Neural crest cell (in vitro differentiated cells): Measurements from ENCODE around the gene NOS1AP. TPM values are rescaled to one million over a fixed set of nuclear protein-coding genes. Genes with fewer than 3 reads are reported as not detected.

Experiments used
- DNase-seq: peaks from one replicate; pipeline ENCODE4 v3.0.0; 2021; ENCODE audit warnings: low read depth, mixed read lengths, low spot score
- H3K27ac Mint-ChIP-seq: one replicate; pipeline ENCODE4 v1.8.0; 2021; ENCODE audit warnings: mild to moderate bottlenecking, mixed read lengths; ENCODE audit not compliant: unreplicated experiment
- H3K27me3 Mint-ChIP-seq: 2 replicates; pipeline ENCODE4 v1.8.0; 2021; ENCODE audit warnings: low read depth, mild to moderate bottlenecking, mixed read lengths
- H3K36me3 Mint-ChIP-seq: 2 replicates; pipeline ENCODE4 v1.8.0; 2021; ENCODE audit warnings: low read depth, mild to moderate bottlenecking, mixed read lengths
- H3K4me1 Mint-ChIP-seq: 2 replicates; pipeline ENCODE4 v1.8.0; 2021; ENCODE audit warnings: mixed read lengths
- H3K4me3 Mint-ChIP-seq: one replicate; pipeline ENCODE4 v1.8.0; 2021; ENCODE audit warnings: mild to moderate bottlenecking, mixed read lengths
- H3K9me3 Mint-ChIP-seq: 2 replicates; pipeline ENCODE4 v1.8.0; 2021; ENCODE audit warnings: mixed read lengths
- CTCF ChIP-seq: fragments of 200-600 bp; sonication (generic); conservative IDR thresholded peaks from 2 replicates; pipeline ENCODE4 v1.5.0; 2021; ENCODE audit warnings: antibody characterized with exemption, mild to moderate bottlenecking
- total RNA-seq: library from RNA; stranded (reverse); gene quantifications from 2 replicates; pipeline ENCODE4 v1.2.1, GENCODE V29; 2021

Gene NOS1AP
- total RNA-seq, 1 donor from 2014 or later, result 7.0 TPM

- TF ChIP-seq CTCF, result no peak
- DNase-seq, result no peak
- Mint-ChIP-seq H3K4me1 (peaks cover 16% of the 10 kb centered on the region), H3K27ac (no peak overlapping the region), H3K36me3 (no peaks in the 10 kb centered on the region), H3K9me3 (no peaks in the 10 kb centered on the region), H3K4me3 (no peak overlapping the region), H3K27me3 (no peaks in the 10 kb centered on the region)
Observed at GRCh38 chr1:162236201-162236600, 166.7 kb downstream of the NOS1AP start.

GRCh38 chr1:162236618-162237017, 167.1 kb downstream of the NOS1AP start:
- no peaks in the 10 kb centered on the region for H3K9me3 Mint-ChIP-seq
- peaks cover 16% of the 10 kb centered on the region for H3K4me1 Mint-ChIP-seq
- H3K4me3 Mint-ChIP-seq, result no peak overlapping the region
- no peak overlapping the region for H3K27ac Mint-ChIP-seq
- H3K27me3 Mint-ChIP-seq, result no peaks in the 10 kb centered on the region
- no peak for TF ChIP-seq CTCF
- no peak for DNase-seq
- H3K36me3 Mint-ChIP-seq, result no peaks in the 10 kb centered on the region

- H3K36me3 Mint-ChIP-seq, result peaks cover 2% of the 10 kb centered on the region
- no peaks in the 10 kb centered on the region for H3K27me3 Mint-ChIP-seq
- peaks cover 8% of the 10 kb centered on the region for H3K9me3 Mint-ChIP-seq
- H3K4me1 Mint-ChIP-seq, result peaks cover 7% of the 10 kb centered on the region
- no peak overlapping the region for H3K27ac Mint-ChIP-seq
- DNase-seq, result no peak
- H3K4me3 Mint-ChIP-seq, result no peak overlapping the region
- TF ChIP-seq CTCF, result no peak
Observed at GRCh38 chr1:162240577-162240976, 171.1 kb downstream of the NOS1AP start.

- Mint-ChIP-seq H3K36me3 (peaks cover 2% of the 10 kb centered on the region), H3K27me3 (no peaks in the 10 kb centered on the region), H3K27ac (no peak overlapping the region), H3K4me3 (no peak overlapping the region), H3K4me1 (peaks cover 21% of the 10 kb centered on the region), H3K9me3 (peaks cover 11% of the 10 kb centered on the region)
- no peak for TF ChIP-seq CTCF
- no peak for DNase-seq
Observed at GRCh38 chr1:162242804-162243203, 173.3 kb downstream of the NOS1AP start.

- DNase-seq, result peak; percentile 45
- H3K4me3 Mint-ChIP-seq, result peak overlapping the region; percentile 39
Observed at GRCh38 chr1:162248854-162249535, 179.5 kb downstream of the NOS1AP start.

More at GRCh38 chr1:162248854-162249535, 179.5 kb downstream of the NOS1AP start:
- peak overlapping the region; percentile 93 for H3K27ac Mint-ChIP-seq
- no peaks in the 10 kb centered on the region for H3K36me3 Mint-ChIP-seq
- TF ChIP-seq CTCF, result no peak
- H3K9me3 Mint-ChIP-seq, result peaks cover 6% of the 10 kb centered on the region
- H3K27me3 Mint-ChIP-seq, result no peaks in the 10 kb centered on the region
- H3K4me1 Mint-ChIP-seq, result peaks cover 56% of the 10 kb centered on the region
